Activated CD4-positive, CD25-positive, alpha-beta regulatory T cell treated with anti-CD3 and anti-CD28 coated beads, Interleukin-2, amount 50 U/mL, for 72 hours (primary cell): ENCODE measurements around the gene TBX4.

Source experiments
- DNase-seq: peaks from one replicate; pipeline ENCODE4 v3.0.0; 2021

TBX4 gene

GRCh38 chr17:61534414-61534813 lies 82.2 kb downstream of the TBX4 start:
- DNase-seq, result no peak
